ENCODE results near the gene EFR3B.

GRCh38 chr2:25026008-25026530 lies 15.8 kb upstream of the EFR3B start:
- TF ChIP-seq, protein P1, sequence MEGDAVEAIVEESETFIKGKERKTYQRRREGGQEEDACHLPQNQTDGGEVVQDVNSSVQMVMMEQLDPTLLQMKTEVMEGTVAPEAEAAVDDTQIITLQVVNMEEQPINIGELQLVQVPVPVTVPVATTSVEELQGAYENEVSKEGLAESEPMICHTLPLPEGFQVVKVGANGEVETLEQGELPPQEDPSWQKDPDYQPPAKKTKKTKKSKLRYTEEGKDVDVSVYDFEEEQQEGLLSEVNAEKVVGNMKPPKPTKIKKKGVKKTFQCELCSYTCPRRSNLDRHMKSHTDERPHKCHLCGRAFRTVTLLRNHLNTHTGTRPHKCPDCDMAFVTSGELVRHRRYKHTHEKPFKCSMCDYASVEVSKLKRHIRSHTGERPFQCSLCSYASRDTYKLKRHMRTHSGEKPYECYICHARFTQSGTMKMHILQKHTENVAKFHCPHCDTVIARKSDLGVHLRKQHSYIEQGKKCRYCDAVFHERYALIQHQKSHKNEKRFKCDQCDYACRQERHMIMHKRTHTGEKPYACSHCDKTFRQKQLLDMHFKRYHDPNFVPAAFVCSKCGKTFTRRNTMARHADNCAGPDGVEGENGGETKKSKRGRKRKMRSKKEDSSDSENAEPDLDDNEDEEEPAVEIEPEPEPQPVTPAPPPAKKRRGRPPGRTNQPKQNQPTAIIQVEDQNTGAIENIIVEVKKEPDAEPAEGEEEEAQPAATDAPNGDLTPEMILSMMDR (IDR thresholded peaks at IDR 0.05), result no peak
- TF ChIP-seq EZH2 (IDR thresholded peaks at IDR 0.05), result no peak
- TF ChIP-seq EZH2phosphoT487 (IDR thresholded peaks at IDR 0.05), result no peak

All from neural progenitor cell (in vitro differentiated cells).